Large intestine (tissue), 3 donors: ENCODE results near the gene SNN. TPM values are rescaled to one million over a fixed set of nuclear protein-coding genes. Genes with fewer than 3 reads are reported as not detected.

Experiments used
- DNase-seq, 2 donors: peaks; one replicate each; pipeline versions ENCODE4 v3.0.0 to v3.0.0-alpha.2; 2013
- H3K27ac ChIP-seq: one replicate; pipeline ENCODE4 v1.5.1; 2013; ENCODE audit warnings: low read length
- H3K27me3 ChIP-seq: 2 replicates; pipeline ENCODE4 v1.6.1; 2013; ENCODE audit warnings: low read length; ENCODE audit not compliant: control insufficient read depth, insufficient read depth
- H3K36me3 ChIP-seq: 2 replicates; pipeline ENCODE4 v1.6.1; 2013; ENCODE audit warnings: low read length; ENCODE audit not compliant: control insufficient read depth, insufficient read depth
- H3K4me1 ChIP-seq: one replicate; pipeline ENCODE4 v1.6.1; 2013; ENCODE audit warnings: low read length; ENCODE audit not compliant: control insufficient read depth, insufficient read depth
- H3K4me3 ChIP-seq: one replicate; pipeline ENCODE4 v1.5.1; 2013; ENCODE audit warnings: low read length
- H3K9me3 ChIP-seq: one replicate; pipeline ENCODE4 v1.6.1; 2013; ENCODE audit warnings: mild to moderate bottlenecking, low read depth, low read length, moderate library complexity; ENCODE audit not compliant: control insufficient read depth
- WGBS: methylation state at CpG from one replicate; pipeline ENCODE4 v1.1.5; 2013; ENCODE audit warnings: low lambda C conversion rate; ENCODE audit not compliant: insufficient coverage; 5-methylcytosine and 5-hydroxymethylcytosine counted together
- polyA plus RNA-seq: library from polyadenylated mRNA; unstranded; fragments of 120-200 nt; gene quantifications from one replicate; pipeline ENCODE4 v1.2.1, GENCODE V29; 2013

The SNN gene
- polyA plus RNA-seq, 1 donor: 9.7 TPM

GRCh38 chr16:11635113-11635652, 33.1 kb upstream of the SNN start:
- no CpG with 5 or more reads among the region's 10 CpGs for WGBS
- Histone ChIP-seq H3K27me3 (peaks cover 2% of the 10 kb centered on the region), H3K4me3 (no peak overlapping the region), H3K4me1 (peaks cover 14% of the 10 kb centered on the region), H3K9me3 (no peaks in the 10 kb centered on the region), H3K27ac (no peak overlapping the region), H3K36me3 (no peaks in the 10 kb centered on the region)
- peak in 1 of 2 donors; percentile 40 for DNase-seq

GRCh38 chr16:11635679-11636171, 32.5 kb upstream of the SNN start:
- no peak overlapping the region for H3K27ac ChIP-seq
- DNase-seq: no peak
- no CpG with 5 or more reads among the region's 12 CpGs for WGBS
- no peaks in the 10 kb centered on the region for H3K9me3 ChIP-seq
- peaks cover 2% of the 10 kb centered on the region for H3K27me3 ChIP-seq
- peaks cover 14% of the 10 kb centered on the region for H3K4me1 ChIP-seq
- no peak overlapping the region for H3K4me3 ChIP-seq
- no peaks in the 10 kb centered on the region for H3K36me3 ChIP-seq

DNA sequence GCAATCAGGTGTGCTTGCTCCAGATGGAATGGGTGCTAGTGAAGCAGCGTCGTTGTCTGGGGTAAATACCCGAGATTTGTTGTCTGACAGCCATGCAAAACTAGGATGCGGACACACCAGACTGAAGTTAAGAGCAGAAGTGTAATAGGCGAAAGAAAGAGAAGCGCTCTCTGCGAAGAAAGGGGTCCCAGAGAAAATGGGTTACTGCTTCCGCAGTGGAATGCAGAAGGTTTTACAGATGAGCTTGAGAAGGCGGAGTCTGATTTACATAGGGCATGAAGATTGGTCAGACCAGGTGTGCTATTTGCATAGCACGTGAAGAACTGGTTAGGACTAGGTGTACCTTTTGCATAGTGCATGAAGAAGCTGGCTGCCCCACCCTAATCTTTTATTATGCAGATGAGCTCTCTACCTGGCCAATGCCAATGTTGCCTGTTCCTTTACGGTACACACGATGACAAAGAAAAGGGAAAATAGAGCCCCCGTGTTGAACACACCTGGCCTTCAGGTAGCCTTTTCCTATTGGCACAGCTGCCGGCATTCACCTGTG, 32.0 kb upstream of the SNN start:
- no peak overlapping the region for H3K4me3 ChIP-seq
- no peak overlapping the region for H3K27ac ChIP-seq
- 14% methylated on average over 9 of the region's 14 CpGs for WGBS

GRCh38 chr16:11637320-11637719, 30.9 kb upstream of the SNN start:
- H3K4me1 ChIP-seq: peaks cover 13% of the 10 kb centered on the region
- no peak overlapping the region for H3K27ac ChIP-seq
- peaks cover 2% of the 10 kb centered on the region for H3K27me3 ChIP-seq
- no peaks in the 10 kb centered on the region for H3K9me3 ChIP-seq
- no peak overlapping the region for H3K4me3 ChIP-seq
- WGBS: no CpG with 5 or more reads among the region's 5 CpGs
- no peak for DNase-seq
- H3K36me3 ChIP-seq: no peaks in the 10 kb centered on the region

More for the DNA sequence above, 32.0 kb upstream of the SNN start:
- Histone ChIP-seq H3K36me3 (no peaks in the 10 kb centered on the region), H3K27me3 (peaks cover 2% of the 10 kb centered on the region), H3K9me3 (no peaks in the 10 kb centered on the region), H3K4me1 (peaks cover 14% of the 10 kb centered on the region)
- peak; percentile 85 to 89 for DNase-seq

GRCh38 chr16:11638140-11638539, 30.1 kb upstream of the SNN start:
- Histone ChIP-seq H3K36me3 (no peaks in the 10 kb centered on the region), H3K27me3 (peaks cover 2% of the 10 kb centered on the region), H3K4me3 (no peak overlapping the region), H3K27ac (no peak overlapping the region), H3K4me1 (peaks cover 6% of the 10 kb centered on the region), H3K9me3 (no peaks in the 10 kb centered on the region)
- WGBS: no CpG with 5 or more reads among the region's 4 CpGs
- DNase-seq: no peak

GRCh38 chr16:11639008-11639562, 29.2 kb upstream of the SNN start:
- Histone ChIP-seq H3K4me1 (peaks cover 5% of the 10 kb centered on the region), H3K27ac (no peak overlapping the region), H3K4me3 (no peak overlapping the region), H3K36me3 (no peaks in the 10 kb centered on the region), H3K9me3 (no peaks in the 10 kb centered on the region), H3K27me3 (peaks cover 2% of the 10 kb centered on the region)
- DNase-seq: no peak
- WGBS: 95% methylated on average over 3 of the region's 4 CpGs

DNA sequence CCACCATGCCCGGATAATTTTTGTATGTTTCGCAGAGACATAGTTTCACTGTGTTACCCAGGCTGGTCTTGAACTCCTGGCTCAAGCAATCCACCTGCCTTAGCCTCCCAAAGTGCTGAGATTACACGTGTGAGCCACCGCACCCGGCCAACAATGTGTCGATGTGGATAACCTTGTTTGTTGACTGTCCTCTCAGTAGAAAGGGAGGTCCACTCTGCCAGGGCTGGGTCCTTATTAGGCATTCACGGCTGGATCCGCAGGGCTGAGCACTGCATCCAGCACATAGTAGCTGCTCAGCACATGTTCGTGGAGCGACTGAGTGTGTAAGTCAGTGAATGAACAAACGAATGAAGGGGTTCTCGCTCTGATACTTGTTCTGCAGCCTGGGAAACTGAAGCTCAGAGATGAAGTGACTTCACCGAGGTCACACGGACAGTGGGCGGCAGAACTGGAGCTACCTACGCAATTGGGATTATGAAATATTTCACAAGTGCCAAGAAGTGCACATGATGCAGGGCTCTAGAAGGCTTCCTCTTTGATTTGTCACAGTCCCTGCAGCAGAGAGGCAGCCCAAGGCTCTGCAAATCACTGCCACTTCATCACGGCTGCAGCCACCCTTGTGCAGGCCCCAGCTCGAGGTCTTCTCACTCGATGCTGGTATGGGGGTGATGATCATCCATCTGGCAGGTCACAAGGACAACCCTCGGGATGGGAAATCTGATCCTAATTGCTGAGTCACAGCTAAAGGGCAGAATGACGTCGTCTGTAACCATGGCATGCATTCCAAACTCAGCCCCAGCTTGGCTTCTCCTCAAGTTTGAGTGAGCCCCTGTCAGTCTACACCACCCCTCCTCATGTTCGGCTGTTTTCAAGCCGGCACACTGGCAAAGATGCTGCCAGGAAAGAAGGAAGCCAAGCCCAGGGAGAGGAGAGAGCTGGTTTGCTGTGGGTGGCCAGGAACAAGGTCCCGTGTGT, 28.0 kb upstream of the SNN start:
- Histone ChIP-seq H3K9me3 (no peaks in the 10 kb centered on the region), H3K36me3 (no peaks in the 10 kb centered on the region), H3K27me3 (peaks cover 2% of the 10 kb centered on the region), H3K4me1 (peaks cover 5% of the 10 kb centered on the region), H3K4me3 (no peak overlapping the region), H3K27ac (no peak overlapping the region)
- no CpG with 5 or more reads among the region's 25 CpGs for WGBS
- peak in 1 of 2 donors; percentile 62 for DNase-seq

- 13% methylated on average over 5 of the region's 20 CpGs for WGBS
- no peaks in the 10 kb centered on the region for H3K36me3 ChIP-seq
- DNase-seq: no peak
Observed at GRCh38 chr16:11640987-11641817, 27.1 kb upstream of the SNN start.

DNA sequence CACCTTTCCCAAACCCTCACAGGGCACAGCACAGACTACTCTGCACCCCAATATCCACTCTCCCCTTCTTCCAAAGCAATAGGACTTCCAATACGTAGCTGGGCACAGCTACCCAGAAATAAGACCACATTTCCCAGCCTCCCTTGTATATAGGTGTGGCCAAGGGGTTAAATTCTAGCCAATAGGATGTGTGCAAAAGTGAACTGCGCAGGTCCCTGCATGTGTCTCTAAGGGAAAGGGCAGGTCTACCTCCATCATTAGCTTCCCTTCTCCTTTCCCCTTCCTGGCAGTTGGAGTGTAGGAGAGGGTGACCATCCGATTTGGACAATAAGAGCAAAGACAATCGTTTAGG, 25.5 kb upstream of the SNN start:
- H3K9me3 ChIP-seq: no peaks in the 10 kb centered on the region
- no peaks in the 10 kb centered on the region for H3K27me3 ChIP-seq
- no peak for DNase-seq
- no peaks in the 10 kb centered on the region for H3K36me3 ChIP-seq
- no peaks in the 10 kb centered on the region for H3K4me1 ChIP-seq
- no peak overlapping the region for H3K27ac ChIP-seq
- H3K4me3 ChIP-seq: no peak overlapping the region
- WGBS: 0% methylated on average over 1 of the region's 4 CpGs

More at GRCh38 chr16:11640987-11641817, 27.1 kb upstream of the SNN start:
- H3K4me1 ChIP-seq: no peaks in the 10 kb centered on the region
- H3K4me3 ChIP-seq: no peak overlapping the region
- H3K9me3 ChIP-seq: no peaks in the 10 kb centered on the region
- no peaks in the 10 kb centered on the region for H3K27me3 ChIP-seq
- no peak overlapping the region for H3K27ac ChIP-seq
